GM12801 (cell line): ENCODE results near the gene LYRM4.

Experiments used
- CTCF ChIP-seq: IDR thresholded peaks from one replicate; pipeline ENCODE4 v1.5.1; 2011; ENCODE audit warnings: control low read depth; ENCODE audit not compliant: insufficient read length; ENCODE audit errors: extremely low read depth

LYRM4 gene

GRCh38 chr6:5084781-5085647, 175.7 kb downstream of the LYRM4 start, which contains the start of gene PPP1R3G:
Gene PPP1R3G, plus strand, starts transcription at chr6:5085341. Its CDS starts 145 bp downstream, at chr6:5085486.
- TF ChIP-seq CTCF, result no peak

GRCh38 chr6:5084360-5084780, 176.4 kb downstream of the LYRM4 start:
- TF ChIP-seq CTCF, result no peak

GRCh38 chr6:5083813-5084359, 176.9 kb downstream of the LYRM4 start:
- TF ChIP-seq CTCF, result no peak

GRCh38 chr6:5083307-5083583, 177.5 kb downstream of the LYRM4 start:
- TF ChIP-seq CTCF, result no peak

GRCh38 chr6:5082487-5083306, 178.1 kb downstream of the LYRM4 start:
- no peak for TF ChIP-seq CTCF

GRCh38 chr6:5081955-5082354, 178.8 kb downstream of the LYRM4 start:
- TF ChIP-seq CTCF, result no peak

GRCh38 chr6:5081182-5081581, 179.6 kb downstream of the LYRM4 start:
- TF ChIP-seq CTCF, result no peak
